ENCODE measurements around the gene KRT77. TPM values are rescaled to one million over a fixed set of nuclear protein-coding genes. Genes with fewer than 3 reads are reported as not detected.

KRT77 gene
- total RNA-seq, 2 donors from 2014 or later: not detected

DNA sequence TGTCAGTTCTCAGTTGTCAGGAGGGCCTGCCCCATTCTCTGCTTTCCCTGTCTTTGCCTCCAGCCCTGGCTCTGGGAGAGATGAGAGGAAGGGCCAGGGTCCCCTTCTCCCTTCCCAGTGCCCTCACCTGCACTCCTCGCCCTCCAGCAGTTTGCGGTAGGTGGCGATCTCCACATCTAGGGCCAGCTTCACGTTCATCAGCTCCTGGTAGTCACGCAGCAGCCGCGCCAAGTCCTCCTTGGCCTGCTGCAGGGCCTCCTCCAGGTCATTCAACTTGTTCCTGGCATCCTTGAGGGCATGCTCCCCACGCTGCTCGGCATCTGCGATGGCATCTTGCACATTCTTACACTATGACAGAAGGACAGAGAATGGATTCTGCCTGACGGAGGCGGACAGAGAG, 56.7 kb downstream of the KRT77 start:
- Histone ChIP-seq H3K36me3 (no peaks in the 10 kb centered on the region), H3K27me3 (no peaks in the 10 kb centered on the region), H3K4me1 (peaks cover 4% of the 10 kb centered on the region), H3K27ac (no peak overlapping the region), H3K9ac (ENCODE audit: low read depth in 2 of 2, low read length in 2 of 2) (no peak overlapping the region), H3K4me3 (no peak overlapping the region), H3K9me3 (no peaks in the 10 kb centered on the region)
- intact Hi-C loops (cut with DNase I): no loop called here
- DNase-seq: peak; percentile 13
- TF ChIP-seq CTCF (IDR thresholded peaks at IDR 0.05): no peak

GRCh38 chr12:52645982-52646381, 57.3 kb downstream of the KRT77 start:
- Histone ChIP-seq H3K9me3 (no peaks in the 10 kb centered on the region), H3K27me3 (no peaks in the 10 kb centered on the region), H3K9ac (ENCODE audit: low read depth in 2 of 2, low read length in 2 of 2) (no peak overlapping the region), H3K27ac (no peak overlapping the region), H3K4me1 (peaks cover 4% of the 10 kb centered on the region), H3K4me3 (no peak overlapping the region), H3K36me3 (no peaks in the 10 kb centered on the region)
- intact Hi-C loops (cut with DNase I): no loop called here
- peak; percentile 18 for DNase-seq
- no peak for TF ChIP-seq CTCF (IDR thresholded peaks at IDR 0.05)

GRCh38 chr12:52645120-52645761, 58.1 kb downstream of the KRT77 start:
- TF ChIP-seq CTCF (IDR thresholded peaks at IDR 0.05): no peak
- DNase-seq: peak; percentile 18
- Histone ChIP-seq H3K27me3 (no peaks in the 10 kb centered on the region), H3K9me3 (no peaks in the 10 kb centered on the region), H3K9ac (ENCODE audit: low read depth in 2 of 2, low read length in 2 of 2) (no peak overlapping the region), H3K27ac (no peak overlapping the region), H3K4me1 (peaks cover 2% of the 10 kb centered on the region), H3K36me3 (no peaks in the 10 kb centered on the region), H3K4me3 (no peak overlapping the region)
- intact Hi-C loops (cut with DNase I): no loop called here

GRCh38 chr12:52644078-52644415, 59.3 kb downstream of the KRT77 start:
- H3K27ac ChIP-seq: no peak overlapping the region
- DNase-seq: peak; percentile 10
- H3K4me3 ChIP-seq: no peak overlapping the region
- H3K9ac ChIP-seq (ENCODE audit: low read depth in 2 of 2, low read length in 2 of 2): no peak overlapping the region
- no peak for TF ChIP-seq CTCF (IDR thresholded peaks at IDR 0.05)
- no peaks in the 10 kb centered on the region for H3K4me1 ChIP-seq
- intact Hi-C loops (cut with DNase I): no loop called here
- H3K36me3 ChIP-seq: no peaks in the 10 kb centered on the region
- H3K27me3 ChIP-seq: no peaks in the 10 kb centered on the region
- no peaks in the 10 kb centered on the region for H3K9me3 ChIP-seq

DNA sequence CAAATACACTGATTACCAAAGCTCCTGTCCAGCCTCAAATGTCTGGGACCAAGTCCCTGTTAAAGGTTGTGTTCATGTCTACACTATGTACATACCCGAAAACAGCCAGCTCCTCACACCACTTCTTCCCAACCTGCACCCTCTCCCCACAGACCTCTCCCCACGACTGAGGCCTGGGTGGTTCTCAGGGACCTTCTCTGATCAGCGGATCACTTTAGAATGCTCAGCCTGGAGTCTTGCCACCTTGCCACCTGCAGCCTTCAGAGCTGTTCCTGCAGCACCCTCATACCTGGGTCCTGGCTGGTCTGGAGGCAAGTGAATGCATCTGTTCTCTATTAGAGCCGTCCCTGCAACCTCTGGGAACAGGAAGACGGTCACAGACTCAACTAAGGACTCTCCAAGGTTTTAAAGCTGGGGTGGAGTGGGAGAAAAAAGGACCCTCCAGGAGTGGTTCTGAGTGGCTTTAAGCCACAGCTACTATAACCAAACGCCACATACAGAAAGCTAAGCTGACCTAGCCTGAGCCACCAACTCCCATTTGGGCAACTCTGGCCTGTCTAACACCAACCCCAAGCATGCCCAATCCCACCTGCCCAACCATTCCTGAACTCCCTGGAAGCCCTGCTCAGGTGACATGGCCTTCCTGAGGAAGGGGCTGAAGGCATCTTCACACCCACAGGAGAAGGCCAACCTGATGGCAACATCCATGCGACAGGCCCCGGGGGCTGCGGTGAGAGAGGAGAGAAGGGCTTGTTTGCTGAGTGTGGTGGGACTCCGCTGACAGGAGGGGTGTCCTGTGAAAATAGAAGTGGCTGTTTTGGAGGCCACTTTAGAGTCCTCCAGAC, 59.9 kb downstream of the KRT77 start:
- H3K4me3 ChIP-seq: no peak overlapping the region
- no peaks in the 10 kb centered on the region for H3K9me3 ChIP-seq
- H3K9ac ChIP-seq (ENCODE audit: low read depth in 2 of 2, low read length in 2 of 2): no peak overlapping the region
- DNase-seq: peak; percentile 9
- intact Hi-C loops (cut with DNase I): no loop called here
- H3K27ac ChIP-seq: no peak overlapping the region
- H3K4me1 ChIP-seq: no peaks in the 10 kb centered on the region
- TF ChIP-seq CTCF (IDR thresholded peaks at IDR 0.05): no peak
- no peaks in the 10 kb centered on the region for H3K27me3 ChIP-seq
- no peaks in the 10 kb centered on the region for H3K36me3 ChIP-seq
